Neural crest cell (in vitro differentiated cells): ENCODE measurements around the gene TOMM40. TPM values are rescaled to one million over a fixed set of nuclear protein-coding genes. Genes with fewer than 3 reads are reported as not detected.
"Not testable (repeated sequence)": the region's sequence is repeated elsewhere in the genome, so short reads cannot be mapped to it uniquely, and the experiment has no call there.

Experiments used
- DNase-seq: peaks from one replicate; pipeline ENCODE4 v3.0.0; 2021; ENCODE audit warnings: low read depth, mixed read lengths, low spot score
- H3K27ac Mint-ChIP-seq: one replicate; pipeline ENCODE4 v1.8.0; 2021; ENCODE audit warnings: mild to moderate bottlenecking, mixed read lengths; ENCODE audit not compliant: unreplicated experiment
- H3K27me3 Mint-ChIP-seq: 2 replicates; pipeline ENCODE4 v1.8.0; 2021; ENCODE audit warnings: low read depth, mild to moderate bottlenecking, mixed read lengths
- H3K36me3 Mint-ChIP-seq: 2 replicates; pipeline ENCODE4 v1.8.0; 2021; ENCODE audit warnings: low read depth, mild to moderate bottlenecking, mixed read lengths
- H3K4me1 Mint-ChIP-seq: 2 replicates; pipeline ENCODE4 v1.8.0; 2021; ENCODE audit warnings: mixed read lengths
- H3K4me3 Mint-ChIP-seq: one replicate; pipeline ENCODE4 v1.8.0; 2021; ENCODE audit warnings: mild to moderate bottlenecking, mixed read lengths
- H3K9me3 Mint-ChIP-seq: 2 replicates; pipeline ENCODE4 v1.8.0; 2021; ENCODE audit warnings: mixed read lengths
- total RNA-seq: library from RNA; stranded (reverse); gene quantifications from 2 replicates; pipeline ENCODE4 v1.2.1, GENCODE V29; 2021
- TF ChIP-seq, protein P1 (sequence below): fragments of 200-600 bp; sonication (generic); conservative IDR thresholded peaks from 2 replicates; pipeline ENCODE4 v1.5.0; 2021; ENCODE audit warnings: antibody characterized with exemption, mild to moderate bottlenecking

TOMM40 gene
- total RNA-seq, 1 donor from 2014 or later, result 147 TPM

DNA sequence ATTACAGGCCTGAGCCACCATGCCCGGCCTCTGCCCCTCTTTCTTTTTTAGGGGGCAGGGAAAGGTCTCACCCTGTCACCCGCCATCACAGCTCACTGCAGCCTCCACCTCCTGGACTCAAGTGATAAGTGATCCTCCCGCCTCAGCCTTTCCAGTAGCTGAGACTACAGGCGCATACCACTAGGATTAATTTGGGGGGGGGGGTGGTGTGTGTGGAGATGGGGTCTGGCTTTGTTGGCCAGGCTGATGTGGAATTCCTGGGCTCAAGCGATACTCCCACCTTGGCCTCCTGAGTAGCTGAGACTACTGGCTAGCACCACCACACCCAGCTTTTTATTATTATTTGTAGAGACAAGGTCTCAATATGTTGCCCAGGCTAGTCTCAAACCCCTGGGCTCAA is 18.7 kb downstream of the TOMM40 start:
- no peak overlapping the region for H3K27ac Mint-ChIP-seq
- H3K9me3 Mint-ChIP-seq, result no peaks in the 10 kb centered on the region

DNA sequence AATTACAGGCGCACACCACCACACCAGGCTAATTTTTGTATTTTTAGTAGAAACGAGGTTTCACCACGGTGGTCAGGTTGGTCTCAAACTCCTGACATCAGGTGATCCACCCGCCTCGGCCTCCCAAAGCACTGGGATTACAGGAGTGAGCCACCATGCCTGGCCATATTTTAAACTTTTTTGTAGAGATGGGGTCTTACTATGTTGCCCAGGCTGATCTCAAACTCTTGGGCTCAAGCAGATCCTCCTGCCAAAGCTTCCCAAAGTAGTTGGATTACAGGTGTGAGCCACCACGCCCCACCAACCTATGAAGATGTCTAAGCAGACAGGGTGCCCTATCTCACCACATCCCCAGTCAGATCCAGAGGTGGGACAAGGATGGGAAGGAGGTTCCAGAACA is 20.8 kb downstream of the TOMM40 start:
- not testable (repeated sequence) for H3K9me3 Mint-ChIP-seq, H3K27ac Mint-ChIP-seq, DNase-seq, H3K4me3 Mint-ChIP-seq, H3K36me3 Mint-ChIP-seq
- Mint-ChIP-seq H3K4me1 (peaks cover 27% of the 10 kb centered on the region), H3K27me3 (peaks cover 16% of the 10 kb centered on the region)

More for the DNA sequence above, 18.7 kb downstream of the TOMM40 start:
- Mint-ChIP-seq H3K27me3 (peaks cover 36% of the 10 kb centered on the region), H3K4me1 (peaks cover 37% of the 10 kb centered on the region), H3K36me3 (no peaks in the 10 kb centered on the region), H3K4me3 (peak overlapping the region; percentile 31)
- TF ChIP-seq, protein P1, sequence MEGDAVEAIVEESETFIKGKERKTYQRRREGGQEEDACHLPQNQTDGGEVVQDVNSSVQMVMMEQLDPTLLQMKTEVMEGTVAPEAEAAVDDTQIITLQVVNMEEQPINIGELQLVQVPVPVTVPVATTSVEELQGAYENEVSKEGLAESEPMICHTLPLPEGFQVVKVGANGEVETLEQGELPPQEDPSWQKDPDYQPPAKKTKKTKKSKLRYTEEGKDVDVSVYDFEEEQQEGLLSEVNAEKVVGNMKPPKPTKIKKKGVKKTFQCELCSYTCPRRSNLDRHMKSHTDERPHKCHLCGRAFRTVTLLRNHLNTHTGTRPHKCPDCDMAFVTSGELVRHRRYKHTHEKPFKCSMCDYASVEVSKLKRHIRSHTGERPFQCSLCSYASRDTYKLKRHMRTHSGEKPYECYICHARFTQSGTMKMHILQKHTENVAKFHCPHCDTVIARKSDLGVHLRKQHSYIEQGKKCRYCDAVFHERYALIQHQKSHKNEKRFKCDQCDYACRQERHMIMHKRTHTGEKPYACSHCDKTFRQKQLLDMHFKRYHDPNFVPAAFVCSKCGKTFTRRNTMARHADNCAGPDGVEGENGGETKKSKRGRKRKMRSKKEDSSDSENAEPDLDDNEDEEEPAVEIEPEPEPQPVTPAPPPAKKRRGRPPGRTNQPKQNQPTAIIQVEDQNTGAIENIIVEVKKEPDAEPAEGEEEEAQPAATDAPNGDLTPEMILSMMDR, result no peak
- DNase-seq, result no peak

DNA sequence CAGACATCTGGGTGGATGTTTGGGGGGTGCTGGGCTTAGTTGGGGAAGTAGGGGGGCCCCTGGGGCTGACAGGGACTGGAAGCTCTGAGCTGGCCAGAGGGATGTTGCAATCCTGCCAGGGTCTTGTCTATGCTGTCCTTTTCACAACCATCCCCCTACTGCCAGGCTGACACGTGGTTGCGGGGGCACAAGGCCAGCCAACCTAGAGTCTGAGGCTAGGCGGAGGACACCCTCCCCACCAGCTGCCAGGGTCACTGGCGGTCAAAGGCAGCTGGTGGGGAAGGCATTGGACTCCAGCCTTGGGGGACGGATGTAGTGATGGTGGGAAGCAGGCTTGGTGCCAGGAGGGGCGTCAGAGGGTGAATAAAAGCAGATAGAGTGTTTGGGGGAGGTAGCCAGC is 21.8 kb downstream of the TOMM40 start:
- no peak for DNase-seq
- TF ChIP-seq, protein P1, result no peak
- Mint-ChIP-seq H3K27me3 (peaks cover 10% of the 10 kb centered on the region), H3K4me3 (peak overlapping the region; percentile 45), H3K9me3 (no peaks in the 10 kb centered on the region), H3K36me3 (no peaks in the 10 kb centered on the region), H3K4me1 (peaks cover 26% of the 10 kb centered on the region), H3K27ac (no peak overlapping the region)

DNA sequence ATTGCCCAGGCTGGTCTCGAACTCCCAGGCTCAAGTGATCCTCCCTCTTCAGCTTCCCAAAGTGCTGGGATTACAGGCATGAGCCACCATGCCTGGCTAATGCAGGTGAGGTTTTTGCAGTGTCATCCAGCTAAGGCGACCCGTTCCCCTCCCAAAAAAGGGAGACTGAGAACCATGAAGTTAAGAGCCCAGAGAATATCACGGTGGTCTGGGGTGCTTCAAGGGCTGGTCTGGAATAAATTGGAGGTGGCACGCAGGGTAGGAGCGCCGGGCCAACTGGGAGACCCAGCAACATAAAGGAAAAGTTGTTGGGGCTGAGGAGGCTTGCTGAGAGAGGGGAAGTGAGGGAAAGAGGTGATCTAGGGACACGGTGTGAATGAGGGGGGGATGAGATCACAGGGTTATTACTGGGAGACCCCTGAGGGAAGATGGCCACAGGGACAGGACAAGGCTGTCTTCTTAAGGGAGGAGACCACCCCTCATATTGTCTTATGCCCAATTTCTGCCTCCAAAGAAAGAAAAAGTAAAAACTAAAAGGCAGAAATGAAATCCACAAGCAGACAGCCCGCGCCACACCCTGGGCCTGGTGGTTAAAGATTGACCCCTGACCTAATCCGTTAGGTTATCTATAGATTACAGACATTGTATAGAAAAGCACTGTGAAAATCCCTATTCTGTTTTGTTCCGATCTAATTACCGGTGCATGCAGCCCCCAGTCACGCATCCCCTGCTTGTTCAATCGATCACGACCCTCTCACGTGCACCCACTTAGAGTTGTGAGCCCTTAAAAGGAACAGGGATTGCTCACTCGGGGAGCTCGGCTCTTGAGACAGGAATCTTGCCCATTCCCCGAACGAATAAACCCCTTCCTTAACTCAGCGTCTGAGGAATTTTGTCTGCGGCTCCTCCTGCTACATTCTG is 22.7 kb downstream of the TOMM40 start:
- H3K9me3 Mint-ChIP-seq, H3K27me3 Mint-ChIP-seq, DNase-seq, H3K36me3 Mint-ChIP-seq: not testable (repeated sequence)
- H3K27ac Mint-ChIP-seq, result peak overlapping the region; percentile 98
- peak overlapping the region; percentile 96 for H3K4me3 Mint-ChIP-seq
- H3K4me1 Mint-ChIP-seq, result peaks cover 23% of the 10 kb centered on the region

DNA sequence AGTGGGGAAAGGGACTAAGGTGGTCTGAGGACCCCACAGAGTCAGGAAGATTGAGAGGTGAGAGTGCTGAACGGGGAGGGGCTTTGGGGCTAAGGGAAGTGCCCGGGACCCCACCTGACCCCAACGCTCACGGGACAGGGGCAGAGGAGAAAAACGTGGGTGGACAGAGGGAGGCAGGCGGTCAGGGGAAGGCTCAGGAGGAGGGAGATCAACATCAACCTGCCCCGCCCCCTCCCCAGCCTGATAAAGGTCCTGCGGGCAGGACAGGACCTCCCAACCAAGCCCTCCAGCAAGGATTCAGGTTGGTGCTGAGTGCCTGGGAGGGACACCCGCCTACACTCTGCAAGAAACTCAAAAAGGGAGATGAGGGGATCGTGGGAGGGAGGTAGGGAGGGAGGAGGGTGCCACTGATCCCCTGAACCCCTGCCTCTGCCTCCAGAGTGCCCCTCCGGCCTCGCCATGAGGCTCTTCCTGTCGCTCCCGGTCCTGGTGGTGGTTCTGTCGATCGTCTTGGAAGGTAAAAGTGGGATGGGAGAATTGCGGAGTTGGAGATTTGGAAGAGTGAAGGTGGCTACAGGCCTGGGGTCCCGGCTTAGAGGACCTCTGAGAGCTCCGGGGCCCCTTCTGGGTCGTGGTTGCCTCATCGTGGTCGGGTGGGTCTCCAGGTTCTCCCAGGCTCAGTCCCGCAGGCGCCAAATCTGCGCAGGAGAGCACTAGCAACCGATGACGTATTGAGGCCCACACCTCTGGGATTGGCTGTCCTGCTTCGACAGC is 23.6 kb downstream of the TOMM40 start, which contains the start of gene APOC1:
Gene APOC1 (plus strand): TSS at position 176 of the 774 bp plus-strand sequence. CDS start 284 bp downstream, at position 460.
- Mint-ChIP-seq H3K27ac (peak within 1 kb of the TSS; percentile 98), H3K4me3 (peak within 1 kb of the TSS; percentile 96), H3K4me1 (peaks cover 23% of the 10 kb centered on the region)
- peak; percentile 82 for DNase-seq
- not testable (repeated sequence) for H3K27me3 Mint-ChIP-seq, H3K9me3 Mint-ChIP-seq, H3K36me3 Mint-ChIP-seq

DNA sequence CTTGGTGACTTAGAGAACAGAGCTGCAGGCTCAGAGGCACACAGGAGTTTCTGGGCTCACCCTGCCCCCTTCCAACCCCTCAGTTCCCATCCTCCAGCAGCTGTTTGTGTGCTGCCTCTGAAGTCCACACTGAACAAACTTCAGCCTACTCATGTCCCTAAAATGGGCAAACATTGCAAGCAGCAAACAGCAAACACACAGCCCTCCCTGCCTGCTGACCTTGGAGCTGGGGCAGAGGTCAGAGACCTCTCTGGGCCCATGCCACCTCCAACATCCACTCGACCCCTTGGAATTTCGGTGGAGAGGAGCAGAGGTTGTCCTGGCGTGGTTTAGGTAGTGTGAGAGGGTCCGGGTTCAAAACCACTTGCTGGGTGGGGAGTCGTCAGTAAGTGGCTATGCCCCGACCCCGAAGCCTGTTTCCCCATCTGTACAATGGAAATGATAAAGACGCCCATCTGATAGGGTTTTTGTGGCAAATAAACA is 33.2 kb downstream of the TOMM40 start:
- no peak for DNase-seq
- TF ChIP-seq, protein P1, result no peak
- Mint-ChIP-seq H3K4me3 (no peak overlapping the region), H3K36me3 (no peaks in the 10 kb centered on the region), H3K27me3 (no peaks in the 10 kb centered on the region), H3K9me3 (no peaks in the 10 kb centered on the region), H3K4me1 (peaks cover 12% of the 10 kb centered on the region), H3K27ac (no peak overlapping the region)
